Ishikawa (cell line): ENCODE data around the gene CAMTA2.

Source experiments
- CEBPB ChIP-seq: IDR thresholded peaks from 2 replicates; pipeline ENCODE4 v1.6.1; 2012
- CREB1 ChIP-seq: IDR thresholded peaks from 2 replicates; pipeline ENCODE4 v1.6.1; 2012; ENCODE audit warnings: low read depth
- EGR1 ChIP-seq: IDR thresholded peaks from 2 replicates; pipeline ENCODE4 v1.6.1; 2012
- EP300 ChIP-seq: IDR thresholded peaks from 2 replicates; pipeline ENCODE4 v1.6.1; 2012; ENCODE audit warnings: borderline replicate concordance
- FOXM1 ChIP-seq: IDR thresholded peaks from 2 replicates; pipeline ENCODE4 v1.6.1; 2012; ENCODE audit warnings: low read depth, borderline replicate concordance
- MAX ChIP-seq: IDR thresholded peaks from 2 replicates; pipeline ENCODE4 v1.6.1; 2012
- NFIC ChIP-seq: IDR thresholded peaks from 2 replicates; pipeline ENCODE4 v1.6.1; 2012
- RAD21 ChIP-seq: IDR thresholded peaks from 2 replicates; pipeline ENCODE4 v1.6.1; 2012; ENCODE audit warnings: low read depth
- REST ChIP-seq: IDR thresholded peaks from 2 replicates; pipeline ENCODE4 v1.6.1; 2012; ENCODE audit warnings: low read depth, mild to moderate bottlenecking
- TAF1 ChIP-seq: IDR thresholded peaks from 2 replicates; pipeline ENCODE4 v1.6.1; 2012; ENCODE audit warnings: low read depth, mild to moderate bottlenecking
- TCF12 ChIP-seq: IDR thresholded peaks from 2 replicates; pipeline ENCODE4 v1.6.1; 2012; ENCODE audit warnings: low read depth
- TEAD4 ChIP-seq: IDR thresholded peaks from 2 replicates; pipeline ENCODE4 v1.6.1; 2012
- USF1 ChIP-seq: IDR thresholded peaks from 2 replicates; pipeline ENCODE4 v1.6.1; 2012
- YY1 ChIP-seq: IDR thresholded peaks from 2 replicates; pipeline ENCODE4 v1.6.1; 2012; ENCODE audit warnings: low read depth
- ZBTB7A ChIP-seq: IDR thresholded peaks from 2 replicates; pipeline ENCODE4 v1.6.1; 2012; ENCODE audit warnings: low read depth

The CAMTA2 gene

GRCh38 chr17:4970273-4970672, 17.2 kb downstream of the CAMTA2 start:
- no peak for TF ChIP-seq TCF12

GRCh38 chr17:4969551-4970173, 17.8 kb downstream of the CAMTA2 start:
- no peak for TF ChIP-seq FOXM1
- TF ChIP-seq REST = no peak
- TF ChIP-seq CREB1 = no peak
- TF ChIP-seq ZBTB7A = no peak
- no peak for TF ChIP-seq RAD21
- no peak for TF ChIP-seq EP300
- TF ChIP-seq EGR1 = no peak

GRCh38 chr17:4969047-4969550, 18.4 kb downstream of the CAMTA2 start:
- TF ChIP-seq YY1 (no peak), TCF12 (no peak), TAF1 (no peak), TEAD4 (no peak), EGR1 (no peak), NFIC (no peak), REST (no peak), EP300 (no peak), CREB1 (no peak), ZBTB7A (no peak), FOXM1 (no peak), RAD21 (no peak), MAX (no peak), USF1 (no peak), CEBPB (no peak)

- TF ChIP-seq USF1 = peak; percentile 72
- TF ChIP-seq MAX = no peak
- no peak for TF ChIP-seq FOXM1
- no peak for TF ChIP-seq TCF12
These were observed 18.9 kb downstream of the CAMTA2 start for GRCh38 chr17:4968486-4969046.

- TF ChIP-seq EP300 (0 out of 2 replicates have a peak, but pooled peaks have one; percentile 23), RAD21 (peak; percentile 48; the same call in 1 of the 2 replicates), ZBTB7A (peak; percentile 97), FOXM1 (no peak), CEBPB (no peak), EGR1 (peak; percentile 88), TCF12 (peak; percentile 57; the same call in 1 of the 2 replicates), MAX (peak; percentile 76), REST (no peak), YY1 (peak; percentile 96), TAF1 (peak; percentile 92), USF1 (no peak), NFIC (peak; percentile 67)
These were observed 19.7 kb downstream of the CAMTA2 start, which contains the start of gene SPAG7 for GRCh38 chr17:4967539-4968485. Gene SPAG7 (minus strand): TSS chr17:4967817. CDS start chr17:4967804, 13 bp downstream.
